Measurements from ENCODE around the gene HMBS.

- TF ChIP-seq CTCF (IDR thresholded peaks at IDR 0.05; ENCODE audit: insufficient read depth, low read length, poor library complexity, severe bottlenecking) (no peak), EZH2phosphoT487 (conservative IDR thresholded peaks at IDR 0.05; ENCODE audit: low read length) (no peak)
Measured at GRCh38 chr11:119126675-119127268, 42.1 kb downstream of the HMBS start.
